ENCODE results near the gene NABP1.
"Not testable (repeated sequence)": the region's sequence is repeated elsewhere in the genome, so short reads cannot be mapped to it uniquely, and the experiment has no call there.

Gene NABP1

GRCh38 chr2:191677646-191678436, at the start of gene NABP1:
TSS of gene NABP1 (plus strand) at chr2:191678136. CDS start at chr2:191678615, 479 bp downstream.
- H3K4me3 ChIP-seq (ENCODE audit: low read depth, low read length) = peak within 1 kb of the TSS; percentile 65

GRCh38 chr2:191629001-191629453, 48.9 kb upstream of the NABP1 start:
- no peak overlapping the region for H3K4me3 ChIP-seq (ENCODE audit: low read depth, low read length)

- no peak overlapping the region for H3K4me3 ChIP-seq (ENCODE audit: low read depth, low read length)
Observed at GRCh38 chr2:191629976-191630712, 47.8 kb upstream of the NABP1 start.

GRCh38 chr2:191631754-191632153, 46.2 kb upstream of the NABP1 start:
- H3K4me3 ChIP-seq (ENCODE audit: low read depth, low read length) = no peak overlapping the region

GRCh38 chr2:191632426-191632825, 45.5 kb upstream of the NABP1 start:
- H3K4me3 ChIP-seq (ENCODE audit: low read depth, low read length) = no peak overlapping the region

GRCh38 chr2:191634791-191635190, 43.1 kb upstream of the NABP1 start:
- no peak overlapping the region for H3K4me3 ChIP-seq (ENCODE audit: low read depth, low read length)

- no peak overlapping the region for H3K4me3 ChIP-seq (ENCODE audit: low read depth, low read length)
Observed at GRCh38 chr2:191635333-191636234, 42.4 kb upstream of the NABP1 start.

- no peak overlapping the region for H3K4me3 ChIP-seq (ENCODE audit: low read depth, low read length)
Observed at GRCh38 chr2:191636235-191636543, 41.7 kb upstream of the NABP1 start.

GRCh38 chr2:191636586-191636985, 41.4 kb upstream of the NABP1 start:
- no peak overlapping the region for H3K4me3 ChIP-seq (ENCODE audit: low read depth, low read length)

GRCh38 chr2:191637182-191638078, 40.5 kb upstream of the NABP1 start:
- no peak overlapping the region for H3K4me3 ChIP-seq (ENCODE audit: low read depth, low read length)

- H3K4me3 ChIP-seq (ENCODE audit: low read depth, low read length) = no peak overlapping the region
Observed at GRCh38 chr2:191638079-191638801, 39.7 kb upstream of the NABP1 start.

GRCh38 chr2:191638802-191639172, 39.1 kb upstream of the NABP1 start:
- no peak overlapping the region for H3K4me3 ChIP-seq (ENCODE audit: low read depth, low read length)

GRCh38 chr2:191641609-191642008, 36.3 kb upstream of the NABP1 start:
- H3K4me3 ChIP-seq (ENCODE audit: low read depth, low read length) = no peak overlapping the region

GRCh38 chr2:191642541-191642940, 35.4 kb upstream of the NABP1 start:
- no peak overlapping the region for H3K4me3 ChIP-seq (ENCODE audit: low read depth, low read length)

- no peak overlapping the region for H3K4me3 ChIP-seq (ENCODE audit: low read depth, low read length)
Observed at GRCh38 chr2:191643429-191643828, 34.5 kb upstream of the NABP1 start.

- not testable (repeated sequence) for H3K4me3 ChIP-seq (ENCODE audit: low read depth, low read length)
Observed at GRCh38 chr2:191644613-191645012, 33.3 kb upstream of the NABP1 start.

GRCh38 chr2:191645032-191645431, 32.9 kb upstream of the NABP1 start:
- no peak overlapping the region for H3K4me3 ChIP-seq (ENCODE audit: low read depth, low read length)

- no peak overlapping the region for H3K4me3 ChIP-seq (ENCODE audit: low read depth, low read length)
Observed at GRCh38 chr2:191645434-191646162, 32.3 kb upstream of the NABP1 start.
